Muscle layer of colon (tissue), 2 donors: ENCODE results near the gene ZNF213.
A peak's percentile ranks its signal among the peaks of the same experiment; 100 is the strongest.

Experiments used
- H3K27ac ChIP-seq: one replicate; pipeline ENCODE4 v1.7.0; 2013; ENCODE audit warnings: low read depth, mild to moderate bottlenecking, low read length, moderate library complexity
- H3K27me3 ChIP-seq, 2 donors: one replicate each; pipeline ENCODE4 v1.7.0; 2013; ENCODE audit warnings: low read length in 2 of 2, mild to moderate bottlenecking in 2 of 2; ENCODE audit not compliant: insufficient read depth in 2 of 2, control insufficient read depth in 1 of 2
- H3K36me3 ChIP-seq: one replicate; pipeline ENCODE4 v1.7.0; 2013; ENCODE audit warnings: mild to moderate bottlenecking, low read length; ENCODE audit not compliant: insufficient read depth
- H3K4me1 ChIP-seq: one replicate; pipeline ENCODE4 v1.7.0; 2013; ENCODE audit warnings: mild to moderate bottlenecking, low read length; ENCODE audit not compliant: insufficient read depth
- H3K4me3 ChIP-seq, 2 donors: one replicate each; pipeline ENCODE4 v1.7.0; 2013; ENCODE audit warnings: low read length in 2 of 2, low read depth in 1 of 2, mild to moderate bottlenecking in 1 of 2, moderate library complexity in 1 of 2
- H3K9ac ChIP-seq: one replicate; pipeline ENCODE4 v1.7.0; 2013; ENCODE audit warnings: low read length
- H3K9me3 ChIP-seq: one replicate; pipeline ENCODE4 v1.7.0; 2013; ENCODE audit warnings: mild to moderate bottlenecking, low read length
- donor health status: abdominal sarcoma.
- donor health status: Adenocarcinoma of cecum.

ZNF213 gene

GRCh38 chr16:3121851-3122467 lies 12.9 kb upstream of the ZNF213 start:
- Histone ChIP-seq H3K27me3 (no peaks in the 10 kb centered on the region), H3K36me3 (peaks cover 4% of the 10 kb centered on the region), H3K9ac (no peak overlapping the region), H3K4me1 (peaks cover 16% of the 10 kb centered on the region), H3K9me3 (no peaks in the 10 kb centered on the region), H3K27ac (no peak overlapping the region), H3K4me3 (no peak overlapping the region)

- H3K27me3 ChIP-seq, result no peaks in the 10 kb centered on the region
- no peak overlapping the region for H3K9ac ChIP-seq
- H3K4me1 ChIP-seq, result peaks cover 16% of the 10 kb centered on the region
- H3K27ac ChIP-seq, result no peak overlapping the region
- H3K36me3 ChIP-seq, result peaks cover 10% of the 10 kb centered on the region
- no peak overlapping the region for H3K4me3 ChIP-seq
- no peaks in the 10 kb centered on the region for H3K9me3 ChIP-seq
These were observed 11.8 kb upstream of the ZNF213 start for GRCh38 chr16:3122926-3123570.

- H3K27me3 ChIP-seq, result no peaks in the 10 kb centered on the region
- H3K9ac ChIP-seq, result peak overlapping the region; percentile 21
- H3K4me3 ChIP-seq, result peak overlapping the region; percentile 80 to 85
- H3K27ac ChIP-seq, result peak overlapping the region; percentile 64
- peaks cover 10% of the 10 kb centered on the region for H3K36me3 ChIP-seq
- H3K4me1 ChIP-seq, result peaks cover 24% of the 10 kb centered on the region
- H3K9me3 ChIP-seq, result no peaks in the 10 kb centered on the region
These were observed 10.6 kb upstream of the ZNF213 start for GRCh38 chr16:3123986-3124886.

GRCh38 chr16:3127745-3128144 lies 7.1 kb upstream of the ZNF213 start:
- Histone ChIP-seq H3K27ac (no peak overlapping the region), H3K4me3 (no peak overlapping the region), H3K9ac (no peak overlapping the region), H3K27me3 (no peaks in the 10 kb centered on the region), H3K36me3 (peaks cover 16% of the 10 kb centered on the region), H3K9me3 (no peaks in the 10 kb centered on the region), H3K4me1 (peaks cover 31% of the 10 kb centered on the region)

- Histone ChIP-seq H3K4me3 (peak overlapping the region; percentile 34 to 76), H3K9me3 (no peaks in the 10 kb centered on the region), H3K4me1 (peaks cover 26% of the 10 kb centered on the region), H3K9ac (peak overlapping the region; percentile 31), H3K27ac (peak overlapping the region; percentile 63), H3K27me3 (no peaks in the 10 kb centered on the region), H3K36me3 (peaks cover 16% of the 10 kb centered on the region)
These were observed 5.4 kb upstream of the ZNF213 start for GRCh38 chr16:3129137-3130131.

- Histone ChIP-seq H3K4me3 (no peak overlapping the region), H3K27me3 (no peaks in the 10 kb centered on the region), H3K36me3 (peaks cover 12% of the 10 kb centered on the region), H3K27ac (no peak overlapping the region), H3K9ac (no peak overlapping the region), H3K9me3 (no peaks in the 10 kb centered on the region), H3K4me1 (peaks cover 26% of the 10 kb centered on the region)
These were observed 3.0 kb upstream of the ZNF213 start for GRCh38 chr16:3131755-3132377.

- peaks cover 22% of the 10 kb centered on the region for H3K4me1 ChIP-seq
- H3K27me3 ChIP-seq, result no peaks in the 10 kb centered on the region
- peaks cover 20% of the 10 kb centered on the region for H3K36me3 ChIP-seq
- H3K9ac ChIP-seq, result peak overlapping the region; percentile 97
- peak overlapping the region; percentile 74 for H3K27ac ChIP-seq
- no peaks in the 10 kb centered on the region for H3K9me3 ChIP-seq
- peak overlapping the region; percentile 74 to 99 for H3K4me3 ChIP-seq
These were observed 985 bp upstream of the ZNF213 start for GRCh38 chr16:3133844-3134243.

GRCh38 chr16:3135126-3135715 lies 392 bp downstream of the ZNF213 start:
- Histone ChIP-seq H3K27ac (peak overlapping the region; percentile 55), H3K4me3 (peak overlapping the region; percentile 54 to 71), H3K4me1 (peaks cover 12% of the 10 kb centered on the region), H3K36me3 (peaks cover 25% of the 10 kb centered on the region), H3K9ac (peak overlapping the region; percentile 50), H3K9me3 (no peaks in the 10 kb centered on the region), H3K27me3 (no peaks in the 10 kb centered on the region)

- H3K9ac ChIP-seq, result no peak overlapping the region
- H3K4me3 ChIP-seq, result no peak overlapping the region
- H3K36me3 ChIP-seq, result peaks cover 31% of the 10 kb centered on the region
- H3K4me1 ChIP-seq, result peaks cover 12% of the 10 kb centered on the region
- H3K27ac ChIP-seq, result no peak overlapping the region
- H3K9me3 ChIP-seq, result no peaks in the 10 kb centered on the region
- H3K27me3 ChIP-seq, result no peaks in the 10 kb centered on the region
These were observed 2.4 kb downstream of the ZNF213 start for GRCh38 chr16:3137267-3137666.

- no peak overlapping the region for H3K4me3 ChIP-seq
- H3K27me3 ChIP-seq, result no peaks in the 10 kb centered on the region
- peaks cover 12% of the 10 kb centered on the region for H3K4me1 ChIP-seq
- H3K27ac ChIP-seq, result no peak overlapping the region
- H3K9ac ChIP-seq, result no peak overlapping the region
- peaks cover 38% of the 10 kb centered on the region for H3K36me3 ChIP-seq
- no peaks in the 10 kb centered on the region for H3K9me3 ChIP-seq
These were observed 3.5 kb downstream of the ZNF213 start for GRCh38 chr16:3138342-3138741.
